NCI-H187 (cell line): ENCODE data around the gene COL9A2.

ENCODE experiments used
- DNase-seq, 2 experiments: peaks; one replicate each; lab custom pipeline; 2025; lab: John Stamatoyannopoulos, UW

The COL9A2 gene

DNA sequence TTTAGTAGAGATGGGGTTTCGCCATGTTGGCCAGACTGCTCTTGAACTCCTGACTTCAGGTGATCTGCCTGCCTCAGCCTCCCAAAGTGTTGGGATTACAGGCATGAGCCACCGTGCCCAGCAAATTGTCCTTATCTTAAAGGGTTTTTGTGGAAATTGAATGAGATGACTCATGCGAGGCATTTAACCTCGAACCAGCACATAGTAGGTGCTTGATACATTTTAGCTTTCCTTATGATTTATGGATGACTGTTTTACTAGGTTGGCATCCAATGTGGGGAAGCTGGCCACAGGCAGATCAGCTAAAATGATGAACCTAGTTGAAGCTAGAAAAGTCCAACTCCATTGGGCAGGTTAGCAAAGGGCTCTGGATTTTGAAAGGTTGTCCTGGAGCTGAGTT lies 1.4 kb upstream of the COL9A2 start:
- DNase-seq: no peak

DNA sequence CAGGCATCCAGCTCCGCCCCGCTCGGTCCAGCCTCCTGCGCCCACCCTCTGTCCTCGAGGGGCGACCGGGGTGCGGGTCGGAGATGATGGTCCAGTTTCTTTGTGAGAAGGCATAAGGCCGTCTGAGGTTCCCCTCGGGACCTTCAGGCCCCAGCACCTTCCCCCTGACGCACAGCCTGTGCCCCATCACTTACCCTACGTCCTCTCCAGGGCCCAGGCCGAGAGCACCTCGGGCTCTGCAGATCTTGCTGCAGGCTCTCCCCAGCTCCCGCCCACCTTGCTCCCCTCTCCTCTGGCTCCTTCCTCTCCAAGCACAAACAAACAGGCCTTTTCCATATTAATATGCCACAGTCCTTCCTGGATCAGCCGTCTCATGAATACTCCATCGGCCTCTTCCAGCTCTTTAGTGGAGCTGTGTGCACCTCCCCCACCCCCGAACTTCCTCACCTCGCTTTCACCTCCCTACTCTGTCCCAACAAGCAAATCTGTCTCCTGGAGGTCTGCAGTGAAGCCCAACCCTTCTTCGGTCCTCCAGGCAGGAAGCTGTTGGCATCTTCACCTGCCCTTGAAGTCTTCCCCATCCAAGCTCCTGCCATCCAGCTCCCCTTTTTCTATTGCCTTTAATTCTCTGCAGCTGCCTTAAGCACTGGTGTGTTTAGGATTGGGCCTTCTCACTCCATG lies 448 bp upstream of the COL9A2 start:
- no peak for DNase-seq

GRCh38 chr1:40315795-40316594 lies 1.1 kb downstream of the COL9A2 start:
- DNase-seq: no peak

- DNase-seq: no peak
Observed at GRCh38 chr1:40315239-40315794, 1.8 kb downstream of the COL9A2 start.

- no peak for DNase-seq
Observed at GRCh38 chr1:40314721-40315238, 2.3 kb downstream of the COL9A2 start.

DNA sequence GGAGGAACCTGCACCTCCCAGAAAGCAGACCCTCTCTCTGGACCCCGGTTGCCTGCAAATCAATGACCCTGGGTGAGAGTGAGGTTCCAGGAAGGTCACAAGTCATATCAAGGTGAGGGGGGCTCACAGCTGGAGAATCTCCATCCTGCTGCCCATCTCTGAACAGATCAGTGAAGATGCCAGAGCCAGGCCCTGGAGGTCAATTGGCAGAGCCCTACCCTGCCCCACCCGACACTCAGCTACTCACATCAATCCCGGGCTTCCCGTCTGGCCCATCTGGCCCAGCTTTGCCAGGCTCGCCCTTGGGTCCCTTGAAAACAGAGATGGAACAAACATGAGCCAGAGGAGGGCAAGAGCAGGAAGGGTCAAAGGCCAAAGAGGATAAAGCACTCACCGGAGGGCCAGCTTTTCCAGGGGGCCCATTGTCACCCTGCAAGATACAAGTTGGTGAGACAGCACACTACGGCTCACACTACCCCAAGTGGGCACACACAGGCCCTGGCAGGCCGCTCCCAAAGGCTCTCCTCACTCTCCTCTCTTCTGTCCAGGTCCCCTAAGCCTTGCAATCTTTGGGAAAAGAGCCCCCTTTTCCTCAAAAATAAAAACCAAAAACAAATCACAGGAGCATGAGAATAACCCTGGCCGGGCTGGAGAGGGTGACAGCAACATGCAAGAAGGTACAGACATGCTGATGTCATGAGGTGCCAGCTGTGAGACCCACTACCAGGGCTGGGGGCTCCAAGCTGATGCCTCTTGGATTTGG lies 2.9 kb downstream of the COL9A2 start:
- no peak for DNase-seq

- DNase-seq: no peak
Observed at GRCh38 chr1:40313329-40313957, 3.6 kb downstream of the COL9A2 start.

GRCh38 chr1:40312238-40313205 lies 4.6 kb downstream of the COL9A2 start:
- DNase-seq: no peak

GRCh38 chr1:40311692-40312091 lies 5.4 kb downstream of the COL9A2 start:
- DNase-seq: no peak

- DNase-seq: no peak
Observed at GRCh38 chr1:40310983-40311642, 6.0 kb downstream of the COL9A2 start.

DNA sequence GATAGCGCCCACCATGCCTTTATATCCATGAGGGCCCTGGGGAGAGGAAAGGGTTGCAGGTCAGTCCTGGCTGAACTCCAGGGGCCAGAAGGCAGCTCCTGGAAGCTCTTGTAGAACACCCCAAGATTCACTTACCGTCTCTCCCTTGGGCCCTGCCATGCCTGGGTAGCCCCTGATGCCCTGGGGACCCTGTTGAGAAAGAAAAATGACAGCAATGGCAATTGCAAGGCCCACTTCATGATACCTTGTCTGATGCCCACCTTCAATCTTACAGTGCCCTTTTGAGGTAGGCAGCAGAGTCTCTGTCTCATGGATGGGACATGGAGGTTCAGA lies 7.0 kb downstream of the COL9A2 start:
- DNase-seq: no peak

DNA sequence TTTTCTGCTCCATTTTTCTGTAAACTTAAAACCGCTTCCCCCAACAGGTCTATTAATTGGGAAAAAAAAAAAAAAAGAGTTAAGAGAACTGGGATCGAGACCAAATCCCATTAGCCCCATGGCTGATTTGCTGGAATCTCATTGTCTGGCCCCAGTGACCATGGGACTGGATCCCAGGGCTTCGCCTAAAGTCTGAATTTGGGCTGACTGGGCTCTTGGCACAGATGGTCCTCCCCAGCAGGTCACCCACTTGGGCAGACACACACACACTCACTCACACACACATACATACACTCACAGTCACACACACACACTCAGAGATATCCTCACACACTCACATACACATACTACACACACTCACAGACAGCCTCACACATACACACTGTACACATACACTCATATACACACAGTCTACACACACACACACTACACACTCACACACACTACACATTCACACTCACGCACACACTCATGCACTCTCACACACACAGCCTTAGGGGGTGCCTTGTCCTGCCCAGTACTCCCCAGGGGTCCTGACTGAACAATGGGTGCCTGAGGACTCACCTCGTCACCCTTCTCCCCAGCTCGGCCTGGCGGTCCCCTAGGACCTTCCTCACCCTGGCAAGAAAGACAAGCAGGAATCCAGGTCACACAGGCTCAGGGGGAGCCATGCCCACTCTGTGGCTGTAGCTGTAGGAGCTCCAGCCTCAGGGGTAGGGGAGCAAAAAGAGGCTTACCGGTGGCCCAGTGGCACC lies 7.5 kb downstream of the COL9A2 start:
- DNase-seq: no peak

GRCh38 chr1:40308036-40308727 lies 8.9 kb downstream of the COL9A2 start:
- DNase-seq: no peak

DNA sequence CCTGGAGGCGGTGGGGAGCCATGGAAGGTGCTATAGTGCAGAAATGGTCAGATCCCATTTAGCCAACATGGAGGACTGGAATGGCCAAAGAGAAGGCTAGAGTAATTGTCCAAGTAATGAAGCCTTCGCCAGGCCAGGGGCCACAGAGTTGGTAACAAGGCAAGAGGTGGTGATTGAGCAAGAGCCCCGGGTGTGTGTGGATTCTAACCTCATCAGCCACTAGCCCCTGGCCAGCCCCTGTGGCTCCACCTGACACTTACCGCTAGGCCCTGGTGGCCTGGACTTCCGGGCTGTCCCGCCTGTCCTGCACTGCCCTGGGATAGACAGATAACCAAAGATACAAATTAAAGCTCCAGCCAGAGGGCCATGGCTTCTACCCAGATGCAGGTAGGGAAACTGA lies 9.9 kb downstream of the COL9A2 start:
- DNase-seq: no peak

GRCh38 chr1:40306296-40306695 lies 10.8 kb downstream of the COL9A2 start:
- no peak for DNase-seq

DNA sequence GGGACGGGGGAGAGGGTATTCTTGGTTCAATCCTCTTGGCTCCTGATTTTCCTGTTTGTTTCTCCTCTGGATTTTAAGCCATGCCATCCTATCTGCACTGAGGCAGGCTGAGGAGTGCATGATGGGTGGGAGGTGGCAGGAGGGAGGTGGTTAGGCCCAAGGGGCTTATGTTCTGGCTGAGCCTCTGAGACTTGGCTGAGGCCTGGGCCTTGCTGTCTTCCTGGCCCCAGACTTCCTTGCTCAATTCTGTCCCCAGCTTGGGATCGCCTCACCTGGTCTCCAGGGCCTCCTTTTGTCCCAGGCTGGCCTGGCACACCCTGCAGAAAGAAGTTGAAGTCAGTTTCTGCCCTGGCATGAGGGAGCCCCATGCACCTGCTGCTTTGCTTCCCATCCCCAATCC lies 11.2 kb downstream of the COL9A2 start:
- DNase-seq: no peak

- DNase-seq: no peak
Observed at GRCh38 chr1:40305451-40305850, 11.6 kb downstream of the COL9A2 start.

- no peak for DNase-seq
Observed at GRCh38 chr1:40303790-40304189, 13.3 kb downstream of the COL9A2 start.
